Suprapubic skin (tissue), 3 donors: ENCODE results near the gene SHROOM3.

ENCODE experiments used
- POLR2A ChIP-seq, 2 donors: fragments of 450-650 bp; IDR thresholded peaks; one replicate each; pipeline ENCODE4 v1.6.1; 2017; ENCODE audit warnings: antibody characterized with exemption in 2 of 2, mild to moderate bottlenecking in 2 of 2, moderate library complexity in 2 of 2
- TF ChIP-seq, protein P1 (sequence below), 2 donors: fragments of 200-600 bp in 1 of 2; fragments of 450-650 bp in 1 of 2; sonication (generic) in 1 of 2; IDR thresholded peaks; one replicate each; pipeline ENCODE4 v1.5.1; 2016 to 2019; ENCODE audit warnings: antibody characterized with exemption in 2 of 2, mild to moderate bottlenecking in 1 of 2, moderate library complexity in 1 of 2

DNA sequence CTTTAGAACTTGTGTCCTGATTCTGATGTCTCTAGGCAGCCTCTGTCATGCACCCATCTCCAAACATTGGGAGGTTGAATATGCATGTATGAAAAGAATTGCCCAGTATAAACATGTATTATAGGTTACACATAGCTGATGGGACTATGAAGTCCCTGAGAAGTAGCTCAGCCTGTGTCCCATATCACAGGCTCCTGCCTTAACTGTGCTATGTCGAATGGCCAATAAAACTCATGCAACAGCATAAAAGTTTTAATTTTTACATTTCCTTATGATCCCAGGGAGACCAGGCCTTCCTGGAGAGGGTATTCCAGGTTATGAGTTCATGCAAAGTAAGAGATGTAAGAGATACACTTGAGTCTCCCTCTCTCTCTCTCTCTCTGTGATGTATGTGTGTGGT is 217.4 kb downstream of the SHROOM3 start:
- TF ChIP-seq, protein P1, sequence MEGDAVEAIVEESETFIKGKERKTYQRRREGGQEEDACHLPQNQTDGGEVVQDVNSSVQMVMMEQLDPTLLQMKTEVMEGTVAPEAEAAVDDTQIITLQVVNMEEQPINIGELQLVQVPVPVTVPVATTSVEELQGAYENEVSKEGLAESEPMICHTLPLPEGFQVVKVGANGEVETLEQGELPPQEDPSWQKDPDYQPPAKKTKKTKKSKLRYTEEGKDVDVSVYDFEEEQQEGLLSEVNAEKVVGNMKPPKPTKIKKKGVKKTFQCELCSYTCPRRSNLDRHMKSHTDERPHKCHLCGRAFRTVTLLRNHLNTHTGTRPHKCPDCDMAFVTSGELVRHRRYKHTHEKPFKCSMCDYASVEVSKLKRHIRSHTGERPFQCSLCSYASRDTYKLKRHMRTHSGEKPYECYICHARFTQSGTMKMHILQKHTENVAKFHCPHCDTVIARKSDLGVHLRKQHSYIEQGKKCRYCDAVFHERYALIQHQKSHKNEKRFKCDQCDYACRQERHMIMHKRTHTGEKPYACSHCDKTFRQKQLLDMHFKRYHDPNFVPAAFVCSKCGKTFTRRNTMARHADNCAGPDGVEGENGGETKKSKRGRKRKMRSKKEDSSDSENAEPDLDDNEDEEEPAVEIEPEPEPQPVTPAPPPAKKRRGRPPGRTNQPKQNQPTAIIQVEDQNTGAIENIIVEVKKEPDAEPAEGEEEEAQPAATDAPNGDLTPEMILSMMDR (IDR thresholded peaks at IDR 0.05) = no peak
- no peak for TF ChIP-seq POLR2A (IDR thresholded peaks at IDR 0.05)
